HG02852 (cell line): ENCODE measurements around the gene LRRFIP1.
"Not testable (repeated sequence)": the region's sequence is repeated elsewhere in the genome, so short reads cannot be mapped to it uniquely, and the experiment has no call there.

Experiments
- ATAC-seq: cut with Tn5 transposase; IDR thresholded peaks from one replicate; pipeline ENCODE4 v1.9.1; 2021; ENCODE audit warnings: mild to moderate bottlenecking, moderate library complexity; ENCODE audit not compliant: unreplicated experiment

LRRFIP1 gene

DNA sequence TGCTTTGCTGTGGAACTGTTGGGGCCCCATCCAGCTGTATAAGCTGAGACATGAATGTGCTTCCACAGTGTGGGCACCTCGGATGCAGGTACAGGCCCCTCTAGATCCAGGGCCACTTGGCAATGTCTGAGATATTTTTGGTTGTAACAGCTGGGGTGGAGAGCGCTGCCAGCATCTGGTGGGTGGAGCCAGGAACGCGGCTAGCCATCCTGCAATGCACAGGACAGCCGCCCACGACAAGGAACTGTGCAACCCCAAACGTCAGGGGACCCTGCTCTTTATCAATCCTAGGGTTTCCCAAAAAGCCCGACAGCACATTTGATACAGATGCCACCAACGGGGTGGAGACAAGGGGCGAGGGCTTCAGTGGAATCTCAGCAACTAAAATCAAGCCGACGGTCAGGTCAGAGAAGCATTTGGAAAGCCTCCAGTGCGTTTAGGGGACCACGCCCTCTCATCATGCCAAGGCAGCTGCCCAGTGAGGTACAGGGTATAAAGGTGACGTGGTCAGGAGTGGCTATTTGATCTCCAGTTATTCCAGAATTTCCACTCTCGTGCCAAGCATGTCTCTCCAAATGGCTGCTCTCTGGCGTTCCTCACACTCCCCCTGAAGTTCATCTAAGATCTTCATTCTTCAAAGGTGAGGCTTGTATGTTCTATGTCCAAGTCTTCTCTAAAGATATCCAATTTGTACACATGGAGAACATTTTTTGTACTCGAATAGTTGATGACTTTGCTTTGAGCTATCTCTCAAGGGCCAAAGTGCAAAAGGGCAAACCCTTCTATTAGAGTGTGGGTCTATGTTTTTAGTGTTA, 55.7 kb downstream of the LRRFIP1 start:
- no peak for ATAC-seq

GRCh38 chr2:237685408-237685807, 58.0 kb downstream of the LRRFIP1 start:
- no peak for ATAC-seq

- no peak for ATAC-seq
These were observed 59.3 kb downstream of the LRRFIP1 start for GRCh38 chr2:237686659-237687136.

- ATAC-seq: no peak
These were observed 60.7 kb downstream of the LRRFIP1 start for GRCh38 chr2:237688081-237688480.

DNA sequence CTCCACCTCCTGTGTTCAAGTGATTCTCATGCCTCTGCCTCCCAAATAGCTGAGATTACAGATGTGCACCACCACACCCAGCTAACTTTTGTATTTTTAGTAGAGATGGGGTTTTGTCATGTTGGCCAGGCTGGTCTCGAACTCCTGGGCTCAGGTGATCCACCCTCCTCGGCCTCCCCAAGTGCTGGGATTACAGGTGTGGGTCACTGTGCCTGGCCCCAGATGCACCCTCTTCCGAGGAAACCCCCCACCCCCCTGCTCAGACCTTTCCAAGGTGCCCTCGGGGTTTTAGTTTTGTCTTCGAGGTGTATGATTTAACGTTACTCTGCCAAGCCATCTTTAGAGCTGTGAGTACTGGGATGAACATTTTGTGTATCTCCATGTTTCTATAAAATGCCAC, 61.2 kb downstream of the LRRFIP1 start:
- not testable (repeated sequence) for ATAC-seq

- ATAC-seq: no peak
These were observed 62.1 kb downstream of the LRRFIP1 start for GRCh38 chr2:237689336-237690131.

DNA sequence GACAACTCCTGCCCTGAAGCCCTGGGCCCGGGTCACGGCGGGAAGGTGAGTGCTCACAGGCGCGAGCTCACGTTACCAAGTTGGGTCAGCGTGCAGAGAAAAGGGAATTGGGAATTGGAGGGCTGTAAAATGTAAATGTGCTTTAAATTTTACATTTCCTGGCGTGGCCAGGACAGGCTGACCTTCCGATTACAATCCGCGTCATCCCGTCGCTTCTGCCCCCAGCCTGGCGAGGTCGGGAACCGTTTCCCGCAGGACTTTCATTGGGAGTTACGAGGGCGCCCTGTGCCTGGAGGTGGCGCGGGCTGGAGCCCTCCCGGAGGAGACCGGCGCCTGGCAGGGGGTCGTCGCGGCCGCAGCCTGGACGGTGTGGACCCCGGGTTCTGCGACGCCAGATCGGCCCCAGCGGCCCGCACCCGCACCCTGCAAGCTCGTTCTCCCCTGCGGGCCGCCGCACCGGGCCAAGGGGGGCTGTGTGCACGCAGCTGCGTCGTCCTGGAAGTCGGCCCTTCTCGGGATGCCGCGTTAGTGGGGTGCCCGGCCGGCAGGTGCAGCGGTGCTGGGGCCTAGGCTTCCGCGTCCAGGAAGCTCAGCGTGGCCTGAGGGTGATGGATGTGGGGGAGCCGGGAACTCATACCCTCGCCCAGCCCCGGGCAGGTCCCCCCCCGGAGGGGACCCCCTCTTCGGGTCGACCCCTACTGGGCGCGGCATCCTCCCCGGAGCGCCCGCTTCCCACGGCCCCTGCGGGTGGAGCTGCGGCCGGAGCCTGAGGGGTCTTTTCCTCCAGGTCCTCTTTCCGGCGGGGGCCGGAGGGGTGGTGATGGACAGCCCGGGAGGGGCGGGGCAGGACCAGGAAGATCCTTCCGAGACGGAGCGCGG, 63.9 kb downstream of the LRRFIP1 start:
- ATAC-seq: peak; percentile 40

DNA sequence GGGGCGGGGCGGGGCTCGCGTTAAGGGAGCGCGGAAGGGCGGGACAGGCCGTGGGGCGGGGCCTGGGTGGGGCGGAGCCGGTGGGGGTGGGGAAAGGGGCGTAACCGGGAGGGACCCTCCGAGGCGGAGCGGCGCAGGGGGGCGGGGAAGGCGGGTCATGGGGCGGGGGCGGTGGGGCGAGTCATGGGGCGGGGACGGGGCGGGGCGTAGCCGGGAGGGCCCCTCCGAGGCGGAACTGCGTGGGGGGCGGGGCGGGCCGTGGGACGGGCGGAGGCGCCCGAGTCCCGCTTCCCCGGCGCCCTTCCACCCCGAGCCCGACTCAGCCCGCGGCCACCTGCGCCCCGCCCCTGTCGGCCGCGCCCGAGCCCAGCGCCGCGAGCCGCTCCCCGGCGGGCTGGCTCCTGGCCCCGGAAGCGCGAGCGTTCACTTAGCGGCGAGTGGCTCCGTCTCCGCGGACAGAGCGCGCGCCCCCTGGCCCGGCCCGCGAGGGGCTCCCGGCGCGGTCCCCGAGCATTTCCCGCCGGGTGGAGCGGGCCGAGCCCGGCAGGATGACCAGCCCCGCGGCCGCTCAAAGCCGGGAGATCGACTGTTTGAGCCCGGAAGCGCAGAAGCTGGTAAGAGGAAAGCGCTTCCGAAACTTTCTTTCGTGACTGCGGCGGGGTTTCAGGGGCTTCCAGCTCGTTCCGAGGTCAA, 64.7 kb downstream of the LRRFIP1 start:
- peak; percentile 46 for ATAC-seq

- peak; percentile 13 for ATAC-seq
These were observed 65.4 kb downstream of the LRRFIP1 start for GRCh38 chr2:237692601-237693290.

GRCh38 chr2:237693291-237693994, 66.1 kb downstream of the LRRFIP1 start:
- no peak for ATAC-seq

DNA sequence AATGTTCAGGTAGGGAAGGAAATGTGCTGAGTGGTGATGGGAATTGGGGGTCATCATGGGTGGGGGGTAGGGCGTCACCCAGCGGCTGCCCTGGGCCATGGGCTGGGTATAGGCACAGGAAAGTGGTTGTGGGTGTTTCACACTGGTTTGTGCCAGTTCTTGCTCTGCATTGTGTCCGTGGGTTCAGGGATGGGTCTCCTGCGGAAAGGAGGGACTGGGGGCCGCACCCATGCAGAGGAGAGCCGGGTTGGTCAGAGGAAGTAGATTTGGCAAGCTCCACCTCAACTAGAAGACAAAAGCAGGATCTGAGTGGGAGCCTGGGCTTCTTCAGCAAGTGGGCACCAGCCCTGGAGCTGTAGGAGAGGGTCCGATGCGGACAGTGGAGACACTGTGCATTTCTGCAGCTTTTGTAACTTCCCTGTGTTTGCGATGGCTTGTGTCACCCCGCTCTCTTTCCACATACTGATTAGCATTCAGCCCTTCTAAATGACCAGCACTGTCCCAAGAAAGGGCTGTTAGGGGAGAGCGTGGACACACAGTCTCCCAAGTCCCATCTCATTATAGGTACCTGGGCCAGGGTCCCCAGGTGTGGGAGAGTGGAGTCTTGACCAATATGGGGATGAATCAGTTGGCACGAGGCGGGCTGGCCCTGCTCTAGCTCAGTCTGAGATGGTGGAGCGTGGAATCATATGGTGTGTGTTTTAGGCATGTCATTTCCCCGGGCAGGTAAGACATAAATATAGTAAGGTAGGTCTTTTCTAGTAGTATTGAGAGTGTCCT, 67.2 kb downstream of the LRRFIP1 start:
- ATAC-seq: no peak

DNA sequence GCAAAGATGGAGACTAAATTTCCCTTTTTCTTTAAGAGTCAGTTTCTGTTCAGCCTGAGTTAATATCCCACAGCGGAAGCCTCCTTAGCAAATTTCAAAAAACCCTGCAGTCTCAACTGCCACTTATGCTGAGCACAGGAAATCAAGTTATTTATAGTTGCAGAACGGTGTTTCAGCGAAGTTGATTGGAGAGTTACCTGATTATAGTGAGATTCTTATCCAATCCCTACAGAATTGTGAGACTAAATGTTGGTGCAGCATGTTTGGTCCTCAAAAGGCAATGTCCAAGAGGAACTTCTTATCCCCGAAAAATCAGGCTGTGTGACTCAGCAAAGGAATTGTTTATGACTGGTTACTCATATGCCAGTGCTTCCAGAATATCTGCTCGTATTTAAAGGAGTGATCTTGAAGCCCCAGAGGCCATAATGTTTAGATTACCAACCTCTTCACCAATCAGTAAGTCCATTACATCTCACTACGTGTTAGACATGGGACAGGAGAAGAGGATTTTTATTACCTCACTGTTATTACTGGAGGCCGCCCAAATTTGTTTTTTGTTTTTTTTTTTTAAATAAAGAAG, 67.9 kb downstream of the LRRFIP1 start:
- no peak for ATAC-seq

- peak; percentile 25 for ATAC-seq
These were observed 69.1 kb downstream of the LRRFIP1 start for GRCh38 chr2:237696461-237696860.

- no peak for ATAC-seq
These were observed 70.4 kb downstream of the LRRFIP1 start for GRCh38 chr2:237697586-237698357.

GRCh38 chr2:237698358-237698694, 70.9 kb downstream of the LRRFIP1 start:
- ATAC-seq: no peak

GRCh38 chr2:237699870-237700511, 72.6 kb downstream of the LRRFIP1 start:
- ATAC-seq: no peak

GRCh38 chr2:237700512-237701032, 73.2 kb downstream of the LRRFIP1 start:
- peak; percentile 42 for ATAC-seq
